ENCODE data around the gene DHRS2. TPM values are rescaled to one million over a fixed set of nuclear protein-coding genes. Genes with fewer than 3 reads are reported as not detected.
A peak's percentile ranks its signal among the peaks of the same experiment; 100 is the strongest.

The DHRS2 gene
- total and polyA plus RNA-seq, 4 experiments from 2014 or later, result not detected

- Mint-ChIP-seq H3K9me3 (no peaks in the 10 kb centered on the region), H3K36me3 (no peaks in the 10 kb centered on the region), H3K4me1 (no peaks in the 10 kb centered on the region), H3K4me3 (no peak overlapping the region), H3K27me3 (peaks cover 2 to 3% of the 10 kb centered on the region in 2 donors), H3K27ac (no peak overlapping the region)
- CTCF ChIA-PET (ENCODE audit: partially characterized antibody), result interaction anchor here (4.9 kb wide), 1 partner anchor 15 kb away, joined by 45 read pairs; no protein-coding TSS in a partner anchor
- Histone ChIP-seq H3K4me1 (ENCODE audit: insufficient read depth, low read length) (no peaks in the 10 kb centered on the region), H3K9me3 (ENCODE audit: control insufficient read depth in 1 of 2, low read length in 2 of 2) (no peaks in the 10 kb centered on the region), H3K4me3 (ENCODE audit: low read length in 2 of 2) (no peak overlapping the region), H3K27ac (ENCODE audit: low read depth, low read length) (no peak overlapping the region), H3K27me3 (ENCODE audit: insufficient read depth, low read length) (no peaks in the 10 kb centered on the region), H3K36me3 (ENCODE audit: insufficient read depth, low read length) (no peaks in the 10 kb centered on the region)
- no peak for DNase-seq
- intact Hi-C loops (cut with micrococcal nuclease), result no loop called here
- POLR2A ChIA-PET (ENCODE audit: partially characterized antibody), result no interaction called here
Observed at GRCh38 chr14:23647619-23648018, 11.5 kb downstream of the DHRS2 start.

GRCh38 chr14:23648764-23649460, 12.7 kb downstream of the DHRS2 start:
- ChIA-PET CTCF (ENCODE audit: partially characterized antibody) (no interaction called here), POLR2A (ENCODE audit: partially characterized antibody) (no interaction called here)
- Mint-ChIP-seq H3K27ac (no peak overlapping the region), H3K27me3 (peaks cover 2 to 3% of the 10 kb centered on the region in 2 donors), H3K36me3 (no peaks in the 10 kb centered on the region), H3K9me3 (no peaks in the 10 kb centered on the region), H3K4me3 (no peak overlapping the region), H3K4me1 (no peaks in the 10 kb centered on the region)
- Histone ChIP-seq H3K36me3 (ENCODE audit: insufficient read depth, low read length) (no peaks in the 10 kb centered on the region), H3K27ac (ENCODE audit: low read depth, low read length) (no peak overlapping the region), H3K4me3 (ENCODE audit: low read length in 2 of 2) (no peak overlapping the region), H3K9me3 (ENCODE audit: control insufficient read depth in 1 of 2, low read length in 2 of 2) (no peaks in the 10 kb centered on the region), H3K27me3 (ENCODE audit: insufficient read depth, low read length) (no peaks in the 10 kb centered on the region), H3K4me1 (ENCODE audit: insufficient read depth, low read length) (no peaks in the 10 kb centered on the region)
- intact Hi-C loops (cut with micrococcal nuclease), result no loop called here
- no peak for DNase-seq

DNA sequence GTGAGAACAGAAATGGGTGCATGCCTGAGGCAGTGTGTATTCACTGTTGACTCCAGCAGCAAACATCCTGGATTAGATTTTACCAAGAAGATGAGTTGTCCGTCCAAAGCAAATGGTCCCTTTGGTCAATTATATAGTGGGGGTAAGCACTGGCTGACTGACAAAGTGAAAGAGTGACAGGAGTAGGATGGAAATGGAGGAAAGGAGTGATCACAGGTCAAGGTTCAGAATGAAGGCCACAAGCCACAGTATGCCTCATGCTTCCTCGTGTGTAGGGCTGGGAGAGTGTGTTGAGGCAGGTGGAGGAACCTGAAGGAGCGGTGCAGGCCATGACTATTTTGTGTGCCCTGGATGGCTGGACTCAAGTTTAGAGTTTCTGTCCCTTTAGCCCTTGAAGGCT, 14.3 kb downstream of the DHRS2 start:
- Mint-ChIP-seq H3K9me3 (no peaks in the 10 kb centered on the region), H3K4me3 (no peak overlapping the region), H3K36me3 (no peaks in the 10 kb centered on the region), H3K27ac (no peak overlapping the region), H3K4me1 (no peaks in the 10 kb centered on the region), H3K27me3 (peaks cover 2 to 3% of the 10 kb centered on the region in 2 donors)
- no peak for DNase-seq
- H3K27ac ChIP-seq (ENCODE audit: low read depth, low read length), result no peak overlapping the region
- no peaks in the 10 kb centered on the region for H3K36me3 ChIP-seq (ENCODE audit: insufficient read depth, low read length)
- H3K27me3 ChIP-seq (ENCODE audit: insufficient read depth, low read length), result no peaks in the 10 kb centered on the region
- H3K4me1 ChIP-seq (ENCODE audit: insufficient read depth, low read length), result no peaks in the 10 kb centered on the region
- intact Hi-C loops (cut with micrococcal nuclease), result no loop called here
- no peaks in the 10 kb centered on the region for H3K9me3 ChIP-seq (ENCODE audit: control insufficient read depth in 1 of 2, low read length in 2 of 2)
- ChIA-PET POLR2A (ENCODE audit: partially characterized antibody) (no interaction called here), CTCF (ENCODE audit: partially characterized antibody) (interaction anchor here (1.5 kb wide), 1 partner anchor 19 kb away, joined by 7 read pairs; no protein-coding TSS in a partner anchor)
- no peak overlapping the region for H3K4me3 ChIP-seq (ENCODE audit: low read length in 2 of 2)

DNA sequence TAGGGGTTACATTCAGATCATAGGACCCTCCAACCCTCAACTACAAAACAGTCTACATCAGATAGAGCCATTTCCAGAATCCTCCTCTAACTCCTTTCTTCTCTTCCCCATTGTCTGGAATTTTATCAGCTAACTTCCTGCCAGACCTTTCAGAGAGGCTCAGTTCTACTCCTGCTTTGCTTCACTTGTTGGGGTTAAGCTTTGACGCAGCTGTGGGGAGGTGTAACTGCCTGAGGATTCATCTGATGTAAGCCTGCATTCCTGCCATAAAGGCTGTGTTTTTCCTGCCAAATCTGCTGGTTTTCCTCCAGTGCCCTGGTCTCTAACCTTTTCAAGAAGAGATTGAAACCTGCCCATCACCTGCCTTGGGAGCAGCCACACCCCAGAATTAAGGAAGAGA, 16.9 kb downstream of the DHRS2 start:
- Histone ChIP-seq H3K27me3 (ENCODE audit: insufficient read depth, low read length) (no peaks in the 10 kb centered on the region), H3K36me3 (ENCODE audit: insufficient read depth, low read length) (no peaks in the 10 kb centered on the region), H3K4me1 (ENCODE audit: insufficient read depth, low read length) (no peaks in the 10 kb centered on the region), H3K9me3 (ENCODE audit: control insufficient read depth in 1 of 2, low read length in 2 of 2) (no peaks in the 10 kb centered on the region), H3K4me3 (ENCODE audit: low read length in 2 of 2) (no peak overlapping the region), H3K27ac (ENCODE audit: low read depth, low read length) (no peak overlapping the region)
- DNase-seq, result no peak
- Mint-ChIP-seq H3K27me3 (peaks cover 2 to 3% of the 10 kb centered on the region in 2 donors), H3K27ac (no peak overlapping the region), H3K9me3 (no peaks in the 10 kb centered on the region), H3K4me1 (no peaks in the 10 kb centered on the region), H3K4me3 (no peak overlapping the region), H3K36me3 (no peaks in the 10 kb centered on the region)
- POLR2A ChIA-PET (ENCODE audit: partially characterized antibody), result no interaction called here
- intact Hi-C loops (cut with micrococcal nuclease), result no loop called here
- CTCF ChIA-PET (ENCODE audit: partially characterized antibody), result interaction anchor here (2.5 kb wide), 1 partner anchor 21 kb away, joined by 18 read pairs; no protein-coding TSS in a partner anchor

- no peak overlapping the region for H3K27ac Mint-ChIP-seq
- H3K27ac ChIP-seq (ENCODE audit: low read depth, low read length), result no peak overlapping the region
- ChIA-PET POLR2A (ENCODE audit: partially characterized antibody) (no interaction called here), CTCF (ENCODE audit: partially characterized antibody) (interaction anchor here (2.5 kb wide), 1 partner anchor 22 kb away, joined by 18 read pairs; no protein-coding TSS in a partner anchor)
- H3K9me3 ChIP-seq (ENCODE audit: control insufficient read depth in 1 of 2, low read length in 2 of 2), result no peaks in the 10 kb centered on the region
- DNase-seq, result no peak
- no peaks in the 10 kb centered on the region for H3K27me3 ChIP-seq (ENCODE audit: insufficient read depth, low read length)
- no peaks in the 10 kb centered on the region for H3K36me3 ChIP-seq (ENCODE audit: insufficient read depth, low read length)
- no peak overlapping the region for H3K4me3 ChIP-seq (ENCODE audit: low read length in 2 of 2)
- H3K27me3 Mint-ChIP-seq, result peaks cover 3 to 4% of the 10 kb centered on the region in 2 donors
- no peaks in the 10 kb centered on the region for H3K9me3 Mint-ChIP-seq
- no peaks in the 10 kb centered on the region for H3K36me3 Mint-ChIP-seq
- H3K4me3 Mint-ChIP-seq, result no peak overlapping the region
- H3K4me1 Mint-ChIP-seq, result no peaks in the 10 kb centered on the region
- intact Hi-C loops (cut with micrococcal nuclease), result no loop called here
- no peaks in the 10 kb centered on the region for H3K4me1 ChIP-seq (ENCODE audit: insufficient read depth, low read length)
Observed at GRCh38 chr14:23654231-23654630, 18.1 kb downstream of the DHRS2 start.

DNA sequence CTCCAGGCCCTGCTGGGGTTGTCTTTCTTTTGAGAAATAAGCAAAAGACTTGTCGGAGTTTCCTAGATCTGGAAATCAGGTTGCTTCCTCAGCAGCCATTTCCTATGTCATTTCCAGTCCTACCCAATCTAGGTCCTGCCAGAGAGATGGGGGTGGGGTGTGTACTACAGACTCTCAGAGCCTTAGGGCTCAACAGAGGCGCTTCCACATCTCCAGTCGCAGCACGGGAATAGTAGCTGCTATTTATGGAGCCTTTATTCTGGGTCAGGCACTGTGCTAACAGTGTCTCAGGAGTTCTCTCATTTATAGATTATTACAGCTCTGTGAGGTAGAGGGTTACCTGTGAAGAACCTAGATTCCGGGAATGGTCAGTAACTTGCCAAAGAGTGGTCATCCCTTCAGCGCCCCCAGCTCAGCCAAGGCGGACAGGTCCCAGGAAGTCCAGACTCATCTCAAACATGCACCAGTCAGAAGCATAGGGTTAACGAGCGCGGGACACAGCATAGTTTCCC, 21.9 kb downstream of the DHRS2 start:
- H3K4me3 ChIP-seq (ENCODE audit: low read length in 2 of 2), result no peak overlapping the region

DNA sequence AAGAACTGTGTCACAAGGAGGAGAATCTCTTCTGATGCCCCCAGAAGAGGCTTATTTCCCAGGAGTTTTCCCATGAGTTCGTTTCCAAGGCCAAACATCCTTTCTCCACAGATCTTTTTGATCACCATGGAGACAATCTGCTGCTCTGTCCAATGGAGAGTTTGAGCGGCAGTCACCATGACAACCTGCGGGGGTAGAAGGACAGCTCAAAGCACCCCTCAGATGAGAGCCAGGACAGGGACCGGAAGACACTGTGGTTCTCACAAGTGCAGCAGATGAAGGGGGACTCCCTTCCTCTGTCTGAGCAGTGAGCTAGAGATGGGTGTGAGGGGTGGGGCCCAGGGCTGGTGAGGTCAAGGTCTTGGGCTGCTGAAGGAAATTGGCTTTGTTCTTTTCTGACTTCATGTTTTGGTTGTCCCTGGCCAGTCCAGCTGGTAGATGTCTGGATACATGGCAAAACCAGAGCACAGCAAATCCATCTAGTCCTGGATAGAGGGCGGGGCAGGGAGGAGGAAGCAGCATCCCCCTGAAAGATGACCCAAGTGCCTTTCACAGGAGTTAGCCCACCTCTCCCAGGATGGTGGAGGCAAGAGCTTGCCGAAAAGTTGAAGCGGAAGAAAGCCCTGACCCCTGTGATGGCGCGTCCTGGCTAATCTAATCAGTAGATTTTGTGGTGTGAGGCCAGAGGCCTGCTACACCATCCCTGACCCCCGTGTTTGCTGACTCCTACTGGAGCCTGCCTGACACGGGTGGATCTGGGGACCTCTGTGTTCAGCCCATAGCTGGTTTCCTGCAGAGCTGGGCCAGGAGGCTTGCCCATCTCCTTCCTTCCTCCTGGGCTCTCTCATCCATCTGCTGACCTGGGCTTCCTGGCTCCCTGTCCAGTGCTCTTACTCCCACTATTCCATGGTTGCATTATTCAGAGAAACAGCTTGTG, 24.4 kb downstream of the DHRS2 start:
- Mint-ChIP-seq H3K4me3 (no peak overlapping the region), H3K9me3 (no peaks in the 10 kb centered on the region), H3K36me3 (no peaks in the 10 kb centered on the region), H3K27me3 (peaks cover 5 to 10% of the 10 kb centered on the region in 2 donors), H3K4me1 (peaks cover 0 to 5% (median 4%) of the 10 kb centered on the region in 4 donors), H3K27ac (peak overlapping the region in 1 of 7 donors; percentile 73)
- Histone ChIP-seq H3K9me3 (ENCODE audit: control insufficient read depth in 1 of 2, low read length in 2 of 2) (no peaks in the 10 kb centered on the region), H3K4me3 (ENCODE audit: low read length in 2 of 2) (no peak overlapping the region), H3K36me3 (ENCODE audit: insufficient read depth, low read length) (no peaks in the 10 kb centered on the region), H3K27ac (ENCODE audit: low read depth, low read length) (no peak overlapping the region), H3K27me3 (ENCODE audit: insufficient read depth, low read length) (no peaks in the 10 kb centered on the region), H3K4me1 (ENCODE audit: insufficient read depth, low read length) (no peaks in the 10 kb centered on the region)
- POLR2A ChIA-PET (ENCODE audit: partially characterized antibody), result no interaction called here
- peak in 1 of 5 donors; percentile 10 for DNase-seq
- intact Hi-C loops (cut with micrococcal nuclease), result no loop called here
- CTCF ChIA-PET (ENCODE audit: partially characterized antibody), result interaction anchor here (1.3 kb wide), 1 partner anchor 29 kb away, joined by 5 read pairs; no protein-coding TSS in a partner anchor

More for the DNA sequence above, 21.9 kb downstream of the DHRS2 start:
- no peak for DNase-seq
- peaks cover 0 to 5% (median 4%) of the 10 kb centered on the region in 4 donors for H3K4me1 Mint-ChIP-seq
- CTCF ChIA-PET (ENCODE audit: partially characterized antibody), result interaction anchor here (0.9 to 1.5 kb wide), 3 partner anchors 24 to 69 kb away, joined by 4 to 6 read pairs (median 4); no protein-coding TSS in a partner anchor
- Histone ChIP-seq H3K4me1 (ENCODE audit: insufficient read depth, low read length) (no peaks in the 10 kb centered on the region), H3K9me3 (ENCODE audit: control insufficient read depth in 1 of 2, low read length in 2 of 2) (no peaks in the 10 kb centered on the region), H3K36me3 (ENCODE audit: insufficient read depth, low read length) (no peaks in the 10 kb centered on the region), H3K27ac (ENCODE audit: low read depth, low read length) (no peak overlapping the region), H3K27me3 (ENCODE audit: insufficient read depth, low read length) (no peaks in the 10 kb centered on the region)
- POLR2A ChIA-PET (ENCODE audit: partially characterized antibody), result no interaction called here
- no peaks in the 10 kb centered on the region for H3K36me3 Mint-ChIP-seq
- H3K9me3 Mint-ChIP-seq, result no peaks in the 10 kb centered on the region
- intact Hi-C loops (cut with micrococcal nuclease), result no loop called here
- no peak overlapping the region for H3K27ac Mint-ChIP-seq
- H3K27me3 Mint-ChIP-seq, result peaks cover 5 to 8% of the 10 kb centered on the region in 2 donors
- H3K4me3 Mint-ChIP-seq, result no peak overlapping the region

Measured in CD4-positive, alpha-beta memory T cell (primary cell).